Breast epithelium (tissue), 4 donors: Measurements from ENCODE around the gene ME2. TPM values are rescaled to one million over a fixed set of nuclear protein-coding genes. Genes with fewer than 3 reads are reported as not detected.

Experiments
- DNase-seq, 2 donors: peaks; one replicate each; pipeline ENCODE4 v3.0.0-alpha.2; 2019; ENCODE audit warnings: low spot score in 2 of 2
- H3K27ac ChIP-seq, 2 donors: fragments of 200-600 bp; sonication (generic) in 1 of 2; one replicate each; pipeline ENCODE4 v1.5.1; 2016 to 2019; ENCODE audit warnings: mild to moderate bottlenecking in 1 of 2
- H3K27me3 ChIP-seq, 2 donors: fragments of 200-600 bp; sonication (generic) in 1 of 2; one replicate each; pipeline versions ENCODE4 v1.5.1 to v1.6.0; 2017 to 2019; ENCODE audit warnings: control low read depth in 1 of 2, mild to moderate bottlenecking in 1 of 2
- H3K36me3 ChIP-seq: fragments of 200-600 bp; one replicate; pipeline ENCODE4 v1.5.1; 2019
- H3K4me1 ChIP-seq, 2 donors: fragments of 200-600 bp; sonication (generic); one replicate each; pipeline ENCODE4 v1.5.1; 2016 to 2019; ENCODE audit warnings: control low read depth in 1 of 2
- H3K4me3 ChIP-seq, 3 donors: fragments of 200-600 bp; sonication (generic); 1 replicate in 2 of 3; 2 replicates in 1 of 3; pipeline ENCODE4 v1.5.1; 2016 to 2019; ENCODE audit warnings: mild to moderate bottlenecking in 3 of 3, moderate library complexity in 2 of 3
- H3K9me3 ChIP-seq, 2 donors: fragments of 200-600 bp; sonication (generic) in 1 of 2; one replicate each; pipeline ENCODE4 v1.5.1; 2016 to 2019; ENCODE audit warnings: control low read depth in 1 of 2
- CTCF ChIP-seq, 3 donors: fragments of 450-650 bp; IDR thresholded peaks; one replicate each; pipeline ENCODE4 v1.5.1; 2016 to 2017; ENCODE audit warnings: antibody characterized with exemption in 3 of 3, mild to moderate bottlenecking in 3 of 3, moderate library complexity in 3 of 3
- POLR2A ChIP-seq: fragments of 450-650 bp; IDR thresholded peaks from one replicate; pipeline ENCODE4 v1.6.1; 2016; ENCODE audit warnings: antibody characterized with exemption, mild to moderate bottlenecking, moderate library complexity
- POLR2AphosphoS5 ChIP-seq, 3 donors: sonication (generic); formaldehyde crosslinking; IDR thresholded peaks; one replicate each; pipeline ENCODE4 v1.6.1; 2017; ENCODE audit warnings: antibody characterized with exemption in 3 of 3
- intact Hi-C: fragments of 100-400 bp; cut with DNase I; formaldehyde crosslinking; loops from one replicate; pipeline ENCODE4 v1.15.1; 2023; ENCODE audit warnings: low total_unique reads
- total RNA-seq, 3 donors: library from RNA; depleted of rRNA; stranded (reverse); fragments of >200 nt; gene quantifications; one replicate each; pipeline ENCODE4 v1.1.0, GENCODE V29; 2016

ME2 gene
- total RNA-seq, 3 donors from 2014 or later, result 33.4 to 37.8 (median 37.3) TPM

- peak overlapping the region; percentile 60 to 64 for H3K27ac ChIP-seq
- H3K36me3 ChIP-seq, result no peaks in the 10 kb centered on the region
- TF ChIP-seq POLR2A, result no peak
- TF ChIP-seq POLR2AphosphoS5 (IDR thresholded peaks at IDR 0.05), result no peak
- no peak for TF ChIP-seq CTCF (IDR thresholded peaks at IDR 0.05)
- no peaks in the 10 kb centered on the region for H3K9me3 ChIP-seq
- DNase-seq, result no peak
- H3K4me3 ChIP-seq, result no peak overlapping the region
- intact Hi-C loops, result loop anchor here (5.0 kb wide), 1 partner anchor 250 kb away; no protein-coding TSS in a partner anchor
- H3K27me3 ChIP-seq, result no peaks in the 10 kb centered on the region
- H3K4me1 ChIP-seq, result no peaks in the 10 kb centered on the region
These were observed 103.9 kb downstream of the ME2 start for GRCh38 chr18:50982802-50983179.

GRCh38 chr18:50986360-50987087 lies 107.6 kb downstream of the ME2 start:
- Histone ChIP-seq H3K4me3 (no peak overlapping the region), H3K4me1 (no peaks in the 10 kb centered on the region), H3K27me3 (no peaks in the 10 kb centered on the region), H3K9me3 (no peaks in the 10 kb centered on the region), H3K36me3 (no peaks in the 10 kb centered on the region), H3K27ac (no peak overlapping the region)
- no peak for TF ChIP-seq POLR2A
- no peak for TF ChIP-seq CTCF (IDR thresholded peaks at IDR 0.05)
- no peak for TF ChIP-seq POLR2AphosphoS5 (IDR thresholded peaks at IDR 0.05)
- no peak for DNase-seq
- intact Hi-C loops, result no loop called here

- Histone ChIP-seq H3K4me3 (no peak overlapping the region), H3K27ac (no peak overlapping the region), H3K9me3 (no peaks in the 10 kb centered on the region), H3K36me3 (no peaks in the 10 kb centered on the region), H3K4me1 (no peaks in the 10 kb centered on the region), H3K27me3 (no peaks in the 10 kb centered on the region)
- intact Hi-C loops, result no loop called here
- DNase-seq, result no peak
- TF ChIP-seq CTCF (IDR thresholded peaks at IDR 0.05), result no peak
- TF ChIP-seq POLR2AphosphoS5 (IDR thresholded peaks at IDR 0.05), result no peak
- TF ChIP-seq POLR2A, result no peak
These were observed 108.3 kb downstream of the ME2 start for GRCh38 chr18:50987261-50987660.

- H3K4me1 ChIP-seq, result no peaks in the 10 kb centered on the region
- no peaks in the 10 kb centered on the region for H3K9me3 ChIP-seq
- no peak for TF ChIP-seq POLR2AphosphoS5 (IDR thresholded peaks at IDR 0.05)
- TF ChIP-seq POLR2A, result no peak
- TF ChIP-seq CTCF (IDR thresholded peaks at IDR 0.05), result no peak
- no peaks in the 10 kb centered on the region for H3K27me3 ChIP-seq
- H3K4me3 ChIP-seq, result no peak overlapping the region
- H3K27ac ChIP-seq, result no peak overlapping the region
- H3K36me3 ChIP-seq, result no peaks in the 10 kb centered on the region
- DNase-seq, result no peak
- intact Hi-C loops, result no loop called here
These were observed 110.8 kb downstream of the ME2 start for GRCh38 chr18:50989711-50990110.

GRCh38 chr18:50992351-50992762 lies 113.4 kb downstream of the ME2 start:
- no peak for DNase-seq
- Histone ChIP-seq H3K4me3 (no peak overlapping the region), H3K9me3 (no peaks in the 10 kb centered on the region), H3K36me3 (no peaks in the 10 kb centered on the region), H3K27ac (no peak overlapping the region), H3K27me3 (no peaks in the 10 kb centered on the region), H3K4me1 (no peaks in the 10 kb centered on the region)
- no peak for TF ChIP-seq POLR2A
- TF ChIP-seq CTCF (IDR thresholded peaks at IDR 0.05), result no peak
- TF ChIP-seq POLR2AphosphoS5 (IDR thresholded peaks at IDR 0.05), result no peak
- intact Hi-C loops, result no loop called here
